K562 (cell line): ENCODE measurements around the gene SRRM4. TPM values are rescaled to one million over a fixed set of nuclear protein-coding genes. Genes with fewer than 3 reads are reported as not detected.

Experiments
- ATAC-seq: fragments of 200-7000 bp; cut with Tn5 transposase; 3 replicates; pipeline ENCODE4 v1.9.1; 2020; ENCODE audit warnings: moderate library complexity
- BruUV-seq: library from RNA; stranded (reverse); fragments of 400-500 nt; replicated peaks from 2 replicates; lab custom pipeline; 2021; lab: Mats Ljungman, UMichigan
- CTCF ChIA-PET: fragments of 300-600 bp; formaldehyde crosslinking; extraction: SDS; loops from one replicate; lab custom pipeline; 2021; ENCODE audit warnings: low intra/inter-chr PET ratio; lab: Yijun Ruan, JAX
- POLR2A ChIA-PET: fragments of 300-600, 350-650 bp; sonication (Branson Sonifier 250); formaldehyde crosslinking; extraction: SDS; loops from one replicate; lab custom pipeline; 2021; ENCODE audit warnings: antibody characterized with exemption, inconsistent platforms; lab: Yijun Ruan, JAX
- DNase-seq, 4 experiments: peaks; one replicate each; pipeline versions ENCODE4 v3.0.0 to v3.0.0-alpha.2; 2011 to 2018; ENCODE audit warnings: low spot score in 3 of 4, mixed read lengths in 3 of 4; ENCODE audit errors: extremely low read depth in 1 of 4
- FAIRE-seq: peaks from 2 replicates; lab custom pipeline; 2011; peaks lifted over from hg19 to GRCh38; lab: Jason Lieb, UNC
- H2AFZ ChIP-seq: 2 replicates; pipeline ENCODE4 v1.6.0; 2011; ENCODE audit warnings: low read depth, low read length, control low read depth, inconsistent platforms
- H3K27ac ChIP-seq: fragments of 200-600 bp; 3 replicates; pipeline ENCODE4 v1.8.0; 2011; ENCODE audit warnings: low read depth, mild to moderate bottlenecking, control low read depth, inconsistent platforms, low read length, moderate library complexity, mixed read lengths; ENCODE audit errors: extremely low read depth
- H3K27me3 ChIP-seq, 2 experiments: fragments of 300-600 bp in 1 of 2; 2 replicates in 1 of 2; 3 replicates in 1 of 2; pipeline versions ENCODE4 v1.6.0 to v1.8.0; 2011; ENCODE audit warnings: inconsistent platforms in 2 of 2, low read length in 2 of 2, mild to moderate bottlenecking in 1 of 2, mixed read lengths in 1 of 2, moderate library complexity in 1 of 2; ENCODE audit not compliant: control insufficient read depth in 2 of 2, insufficient read depth in 2 of 2
- H3K36me3 ChIP-seq: fragments of 300-600 bp; 3 replicates; pipeline ENCODE4 v1.8.0; 2011; ENCODE audit warnings: mild to moderate bottlenecking, low read length, inconsistent platforms; ENCODE audit not compliant: control insufficient read depth, insufficient read depth
- H3K4me1 ChIP-seq, 2 experiments: fragments of 200-600 bp in 1 of 2; replicated peaks in 1 of 2; 2 replicates in 1 of 2; 3 replicates in 1 of 2; pipeline versions ENCODE4 v1.5.1 to v1.8.0; 2011; ENCODE audit warnings: inconsistent platforms in 2 of 2, low read length in 2 of 2, mild to moderate bottlenecking in 1 of 2, mixed read lengths in 1 of 2, moderate library complexity in 1 of 2; ENCODE audit not compliant: control insufficient read depth in 2 of 2, insufficient read depth in 2 of 2
- H3K4me2 ChIP-seq: 2 replicates; pipeline ENCODE4 v1.6.1; 2011; ENCODE audit warnings: low read length, control low read depth, inconsistent platforms, mixed read lengths; ENCODE audit not compliant: insufficient read depth
- H3K4me3 ChIP-seq: fragments of 200-600 bp; sonication (generic), shearing (Covaris generic); 2 replicates; pipeline ENCODE4 v1.5.1; 2016; ENCODE audit warnings: control low read depth, inconsistent platforms
- H3K79me2 ChIP-seq: fragments of 200-600 bp; 3 replicates; pipeline ENCODE4 v1.8.0; 2011; ENCODE audit warnings: low read length, inconsistent platforms; ENCODE audit not compliant: control insufficient read depth, insufficient read depth
- H3K9ac ChIP-seq, 2 experiments: 2 replicates each; pipeline versions ENCODE4 v1.6.0 to v1.6.1; 2011; ENCODE audit warnings: low read depth in 2 of 2, low read length in 2 of 2, control low read depth in 1 of 2, inconsistent platforms in 1 of 2, mild to moderate bottlenecking in 1 of 2, mixed read lengths in 1 of 2; ENCODE audit not compliant: insufficient read depth in 1 of 2
- H3K9me1 ChIP-seq: one replicate; pipeline ENCODE4 v1.6.0; 2011; ENCODE audit warnings: inconsistent platforms, mild to moderate bottlenecking, low read length, moderate library complexity; ENCODE audit not compliant: control insufficient read depth, insufficient read depth
- H3K9me3 ChIP-seq: replicated peaks from 2 replicates; pipeline ENCODE4 v1.5.1; 2011; ENCODE audit warnings: low read depth, low read length, inconsistent platforms; ENCODE audit not compliant: control insufficient read depth, insufficient read depth
- H4K20me1 ChIP-seq: replicated peaks from 2 replicates; pipeline ENCODE4 v1.6.1; 2011; ENCODE audit warnings: low read length, inconsistent platforms, mixed read lengths; ENCODE audit not compliant: control insufficient read depth, insufficient read depth
- AFF1 ChIP-seq, 2 experiments: fragments of 450-650 bp; IDR thresholded peaks; 2 replicates each; pipeline ENCODE4 v1.6.1; 2018; ENCODE audit warnings: mild to moderate bottlenecking in 2 of 2, low read depth in 1 of 2; ENCODE audit not compliant: partially characterized antibody in 2 of 2
- BACH1 ChIP-seq: fragments of 200-800 bp; sonication (Bioruptor generic); IDR thresholded peaks from 2 replicates; pipeline ENCODE4 v1.6.1; 2016; ENCODE audit warnings: missing genetic modification characterization, missing compliant biosample characterization
- ELK3 ChIP-seq: fragments of 450-650 bp; formaldehyde crosslinking; IDR thresholded peaks from 2 replicates; pipeline ENCODE4 v1.4.0; 2020; ENCODE audit warnings: mild to moderate bottlenecking
- GABPB1 ChIP-seq: sonication (generic); formaldehyde crosslinking; IDR thresholded peaks from 2 replicates; pipeline ENCODE4 v1.8.0; 2022; ENCODE audit warnings: mild to moderate bottlenecking, missing genetic modification reagents
- ZBTB12 ChIP-seq: fragments of 250-450 bp; sonication (Bioruptor Pico); IDR thresholded peaks from 2 replicates; pipeline ENCODE4 v1.4.0; 2020
- ZNF445 ChIP-seq: fragments of 250-450 bp; sonication (Bioruptor Pico); IDR thresholded peaks from 2 replicates; pipeline ENCODE4 v1.4.0; 2020; ENCODE audit warnings: low read depth, mild to moderate bottlenecking, moderate library complexity
- WGBS: fragments of 100-300 bp; shearing (Covaris generic); methylation state at CpG from one replicate; pipeline ENCODE4 v1.1.6; 2016; ENCODE audit warnings: low coverage, mixed read lengths; ENCODE audit not compliant: insufficient coverage; ENCODE audit errors: missing lambda C conversion rate; 5-methylcytosine and 5-hydroxymethylcytosine counted together
- in situ Hi-C: fragments of 300-500 bp; cut with MboI; formaldehyde crosslinking; loops from 4 replicates; pipeline ENCODE4 v1.15.0; 2018; ENCODE audit warnings: inconsistent platforms, mixed read lengths
- intact Hi-C: fragments of 100-400 bp; cut with micrococcal nuclease; formaldehyde crosslinking; loops from 2 replicates; pipeline ENCODE4 v1.14.2; 2022
- polyA plus RNA-seq, 8 experiments: library from polyadenylated mRNA; depleted of rRNA in 4 of 8; stranded (reverse) in 5 of 8; unstranded in 3 of 8; fragments of >200 nt; fragmentation: Nextera tagmentation in 2 of 8; fragmentation: Illumina TruSeq in 1 of 8; extraction: Ambion mirVana in 2 of 8; extraction: Trizol in 1 of 8; gene quantifications; 2 replicates each; pipeline versions ENCODE4 v1.2.1 to v1.2.3, GENCODE V29; 2011 to 2014; ENCODE audit warnings: inconsistent platforms in 1 of 8, missing spikeins in 1 of 8
- total RNA-seq, 7 experiments: library from RNA; depleted of rRNA in 6 of 7; stranded (reverse); fragments of >200 nt in 6 of 7; fragmentation: Illumina TruSeq in 2 of 7; extraction: Trizol in 2 of 7; gene quantifications; 2 replicates each; pipeline versions ENCODE4 v1.2.1 to v1.2.3, GENCODE V29; 2011 to 2021; ENCODE audit warnings: low replicate concordance in 1 of 7

SRRM4 gene
- total and polyA plus RNA-seq, 9 of the 15 experiments (the other 6 are each of a cell fraction or from before 2014, with no cell fraction given) = not detected

- FAIRE-seq = no peak
- no TSS peak for BruUV-seq
- H3K9me3 ChIP-seq = no peaks in the 10 kb centered on the region
- H3K27me3 ChIP-seq = no peaks in the 10 kb centered on the region; a peak in 1 of 5 replicates
- H3K4me2 ChIP-seq = no peak overlapping the region
- no peak overlapping the region for H3K9ac ChIP-seq
- no peaks in the 10 kb centered on the region for H3K36me3 ChIP-seq
- no peaks in the 10 kb centered on the region for H3K79me2 ChIP-seq
- no peak for ATAC-seq
- H3K4me1 ChIP-seq = no peaks in the 10 kb centered on the region
- no peaks in the 10 kb centered on the region for H3K9me1 ChIP-seq
- intact Hi-C loops = no loop called here
- no peak for TF ChIP-seq AFF1 (IDR thresholded peaks at IDR 0.05; ENCODE audit: low read depth in 1 of 2, partially characterized antibody in 2 of 2)
- no peak for TF ChIP-seq BACH1 (tag)
- no peak for TF ChIP-seq ELK3 (CRISPR knock-in tag)
- no peak for TF ChIP-seq GABPB1 (CRISPR knock-in tag)
- TF ChIP-seq ZNF445 (CRISPR knock-in tag) = no peak
- no peak for TF ChIP-seq ZBTB12 (CRISPR knock-in tag)
- ChIA-PET CTCF (no interaction called here), POLR2A (no interaction called here)
- no peak for DNase-seq
- H3K4me3 ChIP-seq = no peak overlapping the region
- H2AFZ ChIP-seq = no peak overlapping the region
- WGBS = under 1% methylated on average over 9 of the region's 9 CpGs
- H3K27ac ChIP-seq = no peak overlapping the region
- no peaks in the 10 kb centered on the region for H4K20me1 ChIP-seq
- in situ Hi-C loops = no loop called here
These were observed 87.0 kb downstream of the SRRM4 start for GRCh38 chr12:119068129-119068856.
